ENCODE data around the gene XPR1.
"Not testable (repeated sequence)": the region's sequence is repeated elsewhere in the genome, so short reads cannot be mapped to it uniquely, and the experiment has no call there.

XPR1 gene

GRCh38 chr1:180644526-180645192, 12.8 kb downstream of the XPR1 start:
- DNase-seq (ENCODE audit: low read depth), result no peak

GRCh38 chr1:180645261-180645660, 13.4 kb downstream of the XPR1 start:
- not testable (repeated sequence) for DNase-seq (ENCODE audit: low read depth)

- DNase-seq (ENCODE audit: low read depth), result no peak
Observed at GRCh38 chr1:180646093-180646492, 14.3 kb downstream of the XPR1 start.

GRCh38 chr1:180646547-180646946, 14.7 kb downstream of the XPR1 start:
- no peak for DNase-seq (ENCODE audit: low read depth)

GRCh38 chr1:180652792-180653191, 21.0 kb downstream of the XPR1 start:
- no peak for DNase-seq (ENCODE audit: low read depth)

GRCh38 chr1:180662709-180663108, 30.9 kb downstream of the XPR1 start:
- no peak for DNase-seq (ENCODE audit: low read depth)

GRCh38 chr1:180670681-180671080, 38.9 kb downstream of the XPR1 start:
- no peak for DNase-seq (ENCODE audit: low read depth)

GRCh38 chr1:180672105-180672504, 40.3 kb downstream of the XPR1 start:
- DNase-seq (ENCODE audit: low read depth), result no peak

GRCh38 chr1:180672505-180672904, 40.7 kb downstream of the XPR1 start:
- no peak for DNase-seq (ENCODE audit: low read depth)

- DNase-seq (ENCODE audit: low read depth), result no peak
Observed at GRCh38 chr1:180674603-180675530, 43.0 kb downstream of the XPR1 start.

GRCh38 chr1:180675586-180675985, 43.8 kb downstream of the XPR1 start:
- no peak for DNase-seq (ENCODE audit: low read depth)

GRCh38 chr1:180680558-180681144, 48.8 kb downstream of the XPR1 start:
- DNase-seq (ENCODE audit: low read depth), result no peak

- DNase-seq (ENCODE audit: low read depth), result not testable (repeated sequence)
Observed at GRCh38 chr1:180683117-180683516, 51.3 kb downstream of the XPR1 start.

GRCh38 chr1:180691322-180691913, 59.6 kb downstream of the XPR1 start:
- no peak for DNase-seq (ENCODE audit: low read depth)

- no peak for DNase-seq (ENCODE audit: low read depth)
Observed at GRCh38 chr1:180693564-180694244, 61.9 kb downstream of the XPR1 start.

- DNase-seq (ENCODE audit: low read depth), result no peak
Observed at GRCh38 chr1:180695282-180695681, 63.5 kb downstream of the XPR1 start.

- DNase-seq (ENCODE audit: low read depth), result no peak
Observed at GRCh38 chr1:180696361-180696760, 64.5 kb downstream of the XPR1 start.

GRCh38 chr1:180698580-180698979, 66.8 kb downstream of the XPR1 start:
- no peak for DNase-seq (ENCODE audit: low read depth)

GRCh38 chr1:180702376-180702775, 70.6 kb downstream of the XPR1 start:
- DNase-seq (ENCODE audit: low read depth), result not testable (repeated sequence)

- DNase-seq (ENCODE audit: low read depth), result not testable (repeated sequence)
Observed at GRCh38 chr1:180710746-180711145, 78.9 kb downstream of the XPR1 start.

- not testable (repeated sequence) for DNase-seq (ENCODE audit: low read depth)
Observed at GRCh38 chr1:180711260-180711659, 79.4 kb downstream of the XPR1 start.

- no peak for DNase-seq (ENCODE audit: low read depth)
Observed at GRCh38 chr1:180720753-180721152, 88.9 kb downstream of the XPR1 start.

Data from stimulated activated CD8-positive, alpha-beta memory T cell treated with anti-CD3 and anti-CD28 coated beads, Interleukin-4, amount 100 ng/mL, for 24 hours (primary cell).